Vagina (tissue), 2 donors: Measurements from ENCODE around the gene PTMS. TPM values are rescaled to one million over a fixed set of nuclear protein-coding genes. Genes with fewer than 3 reads are reported as not detected.

Experiments used
- DNase-seq, 2 donors: peaks; one replicate each; pipeline ENCODE4 v3.0.0-alpha.2; 2017; ENCODE audit errors: extremely low spot score in 2 of 2
- H3K27ac ChIP-seq: fragments of 200-600 bp; sonication (generic); one replicate; pipeline ENCODE4 v1.5.1; 2019
- H3K27me3 ChIP-seq: fragments of 200-600 bp; sonication (generic); one replicate; pipeline ENCODE4 v1.5.1; 2019
- H3K36me3 ChIP-seq, 2 donors: fragments of 200-600 bp; sonication (generic); one replicate each; pipeline ENCODE4 v1.5.1; 2017 to 2019
- H3K4me1 ChIP-seq: fragments of 200-600 bp; sonication (generic); one replicate; pipeline ENCODE4 v1.5.1; 2019
- H3K4me3 ChIP-seq, 2 donors: fragments of 200-600 bp; sonication (generic); 1 replicate in 1 of 2; 2 replicates in 1 of 2; pipeline ENCODE4 v1.5.1; 2016 to 2019
- H3K9me3 ChIP-seq: fragments of 200-600 bp; sonication (generic); one replicate; pipeline ENCODE4 v1.5.1; 2019
- CTCF ChIP-seq, 3 experiments: fragments of 450-650 bp in 2 of 3; fragments of 200-600 bp in 1 of 3; sonication (generic) in 1 of 3; IDR thresholded peaks; one replicate each; pipeline ENCODE4 v1.5.1; 2017 to 2019; ENCODE audit warnings: antibody characterized with exemption in 3 of 3, mild to moderate bottlenecking in 2 of 3, moderate library complexity in 2 of 3
- POLR2A ChIP-seq, 2 donors: fragments of 450-650 bp; IDR thresholded peaks; one replicate each; pipeline ENCODE4 v1.6.1; 2017; ENCODE audit warnings: antibody characterized with exemption in 2 of 2, mild to moderate bottlenecking in 2 of 2, moderate library complexity in 2 of 2
- POLR2AphosphoS5 ChIP-seq, 2 donors: sonication (generic); formaldehyde crosslinking; IDR thresholded peaks; one replicate each; pipeline ENCODE4 v1.9.0; 2017; ENCODE audit warnings: antibody characterized with exemption in 2 of 2, mild to moderate bottlenecking in 2 of 2, low read depth in 1 of 2; ENCODE audit not compliant: insufficient read depth in 1 of 2
- intact Hi-C: fragments of 100-400 bp; cut with DNase I; formaldehyde crosslinking; loops from one replicate; pipeline ENCODE4 v1.15.1; 2023
- total RNA-seq: library from RNA; depleted of rRNA; stranded (reverse); fragments of >200 nt; gene quantifications from one replicate; pipeline ENCODE4 v1.2.3, GENCODE V29; 2016

Gene PTMS
- total RNA-seq, 1 donor from 2014 or later, result 132 TPM

DNA sequence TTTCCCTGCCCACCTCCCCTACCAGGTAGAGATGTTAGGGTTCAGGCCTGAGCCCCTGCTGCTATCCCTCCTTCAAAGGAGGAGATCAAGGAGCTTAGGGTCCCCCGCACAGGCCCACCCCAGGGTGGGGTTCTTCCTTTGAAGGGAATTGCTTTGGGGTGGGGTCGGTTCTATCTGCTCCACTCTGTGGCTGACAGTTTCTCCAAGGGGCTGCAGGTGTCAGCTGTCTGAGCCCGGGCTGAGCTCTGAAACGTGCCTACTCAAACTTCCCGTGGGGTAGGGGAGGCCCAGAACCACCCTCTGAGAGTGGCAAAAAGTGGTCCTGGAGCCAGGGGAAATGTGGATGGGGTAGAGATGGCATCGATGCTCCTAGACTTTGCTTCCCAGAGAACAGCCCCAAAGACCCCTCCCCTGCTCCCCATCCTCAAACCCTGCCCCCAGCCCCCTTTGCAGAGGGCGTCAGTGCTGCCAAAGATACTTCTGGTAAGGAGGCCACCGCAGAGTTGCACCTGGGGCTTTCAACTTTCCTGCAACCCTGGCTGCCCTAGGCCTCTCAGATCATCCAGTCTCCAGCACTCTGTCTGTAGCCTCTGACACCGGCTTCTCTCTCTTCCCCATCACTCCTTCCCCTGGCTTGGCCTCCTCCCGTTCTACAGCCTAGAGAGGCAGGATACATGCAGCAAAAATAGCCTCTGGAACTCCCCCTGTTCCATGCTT, 16.8 kb downstream of the PTMS start:
- intact Hi-C loops, result no loop called here

GRCh38 chr12:6783828-6784227, 17.7 kb downstream of the PTMS start:
- Histone ChIP-seq H3K4me3 (no peak overlapping the region), H3K9me3 (no peaks in the 10 kb centered on the region), H3K36me3 (no peaks in the 10 kb centered on the region), H3K27me3 (no peaks in the 10 kb centered on the region), H3K4me1 (no peaks in the 10 kb centered on the region), H3K27ac (no peak overlapping the region)
- no peak for TF ChIP-seq POLR2AphosphoS5 (IDR thresholded peaks at IDR 0.05; ENCODE audit: insufficient read depth in 1 of 2, low read depth in 1 of 2)
- no peak for TF ChIP-seq CTCF (IDR thresholded peaks at IDR 0.05)
- no peak for TF ChIP-seq POLR2A (IDR thresholded peaks at IDR 0.05)
- intact Hi-C loops, result no loop called here
- DNase-seq, result no peak

More for the DNA sequence above, 16.8 kb downstream of the PTMS start:
- Histone ChIP-seq H3K36me3 (no peaks in the 10 kb centered on the region), H3K4me1 (peaks cover 7% of the 10 kb centered on the region), H3K27me3 (no peaks in the 10 kb centered on the region), H3K27ac (no peak overlapping the region), H3K4me3 (no peak overlapping the region), H3K9me3 (no peaks in the 10 kb centered on the region)
- no peak for TF ChIP-seq POLR2AphosphoS5 (IDR thresholded peaks at IDR 0.05; ENCODE audit: insufficient read depth in 1 of 2, low read depth in 1 of 2)
- no peak for TF ChIP-seq CTCF (IDR thresholded peaks at IDR 0.05)
- TF ChIP-seq POLR2A (IDR thresholded peaks at IDR 0.05), result no peak
- no peak for DNase-seq

DNA sequence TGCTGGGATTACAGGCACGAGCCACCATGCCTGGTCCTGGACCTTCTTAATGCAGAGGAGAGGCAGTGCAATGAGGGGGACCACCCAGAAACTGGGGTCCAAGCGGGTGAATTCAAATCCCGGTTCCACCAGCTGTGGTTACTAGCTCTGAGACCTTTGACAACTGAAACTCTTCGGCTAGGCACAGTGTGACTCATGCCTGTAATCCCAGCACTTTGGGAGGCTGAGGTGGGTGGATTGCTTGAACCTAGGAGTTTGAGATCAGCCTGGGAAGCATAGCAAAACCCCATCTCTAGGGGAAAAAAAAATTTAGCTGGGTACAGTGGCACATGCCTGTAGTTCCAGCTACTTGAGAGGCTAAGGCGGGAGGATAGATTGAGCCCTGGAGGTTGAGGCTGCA, 18.1 kb downstream of the PTMS start:
- intact Hi-C loops, result no loop called here
- no peaks in the 10 kb centered on the region for H3K4me1 ChIP-seq

DNA sequence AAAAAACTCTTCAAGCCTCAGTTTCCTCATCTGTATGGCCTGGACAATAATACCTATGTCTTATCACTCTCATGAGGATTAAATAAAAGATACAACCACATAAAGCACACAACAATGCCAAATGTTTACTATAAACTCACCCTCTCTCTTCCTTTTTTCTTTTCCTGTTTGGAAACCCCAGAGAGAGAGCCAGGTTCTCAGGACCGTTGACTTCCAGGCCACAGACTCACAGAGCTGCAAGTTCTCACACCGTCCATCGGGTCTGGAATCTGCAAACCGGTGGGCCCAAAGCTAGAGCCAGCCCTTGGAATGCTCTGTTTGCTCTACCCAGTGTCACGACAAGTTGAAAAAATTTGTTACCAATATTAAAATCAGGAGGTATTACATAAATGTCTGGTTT, 18.6 kb downstream of the PTMS start:
- no peaks in the 10 kb centered on the region for H3K27me3 ChIP-seq
- no peaks in the 10 kb centered on the region for H3K9me3 ChIP-seq
- no peak for TF ChIP-seq POLR2A (IDR thresholded peaks at IDR 0.05)
- no peak for TF ChIP-seq POLR2AphosphoS5 (IDR thresholded peaks at IDR 0.05; ENCODE audit: insufficient read depth in 1 of 2, low read depth in 1 of 2)
- no peak for TF ChIP-seq CTCF (IDR thresholded peaks at IDR 0.05)
- H3K4me3 ChIP-seq, result no peak overlapping the region
- DNase-seq, result no peak
- H3K4me1 ChIP-seq, result no peaks in the 10 kb centered on the region
- no peak overlapping the region for H3K27ac ChIP-seq
- H3K36me3 ChIP-seq, result no peaks in the 10 kb centered on the region
- intact Hi-C loops, result no loop called here

More for the DNA sequence above, 18.1 kb downstream of the PTMS start:
- no peaks in the 10 kb centered on the region for H3K9me3 ChIP-seq
- TF ChIP-seq POLR2A (IDR thresholded peaks at IDR 0.05) (no peak), POLR2AphosphoS5 (IDR thresholded peaks at IDR 0.05; ENCODE audit: insufficient read depth in 1 of 2, low read depth in 1 of 2) (no peak), CTCF (IDR thresholded peaks at IDR 0.05) (no peak)
- no peak for DNase-seq
- no peak overlapping the region for H3K4me3 ChIP-seq
- no peak overlapping the region for H3K27ac ChIP-seq
- no peaks in the 10 kb centered on the region for H3K36me3 ChIP-seq
- no peaks in the 10 kb centered on the region for H3K27me3 ChIP-seq

DNA sequence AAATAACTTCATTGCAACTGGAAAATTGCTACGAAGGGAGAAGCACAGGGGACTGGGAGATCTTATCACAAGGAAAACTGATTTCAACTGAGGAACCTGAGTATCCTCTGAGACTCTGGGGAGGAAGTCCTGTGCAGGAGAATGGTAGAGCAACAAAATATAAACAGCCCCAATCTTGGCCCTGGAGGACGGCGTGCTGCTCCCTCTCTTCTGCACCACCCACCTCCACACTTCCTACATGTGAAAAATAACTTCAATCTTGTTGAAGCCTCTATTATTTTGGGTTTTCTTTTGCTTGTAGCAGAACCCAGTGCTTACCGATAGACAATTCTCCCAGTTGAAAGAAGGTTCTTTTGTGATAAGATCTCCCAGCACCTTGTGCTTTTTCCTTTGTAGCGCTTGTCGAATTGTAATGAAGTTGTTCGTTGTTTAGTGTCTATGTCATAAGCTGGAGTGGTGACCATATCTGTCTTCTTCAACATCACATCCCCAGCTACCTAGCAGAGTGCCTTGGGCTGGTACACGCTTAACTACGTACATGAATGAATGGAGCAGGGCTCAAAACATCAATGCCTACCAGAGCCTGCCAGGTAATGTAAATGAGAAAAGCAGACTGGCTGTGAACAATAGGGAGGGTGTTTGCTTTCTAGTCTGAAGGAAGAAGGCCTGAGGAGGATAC, 20.4 kb downstream of the PTMS start:
- Histone ChIP-seq H3K9me3 (no peaks in the 10 kb centered on the region), H3K27me3 (no peaks in the 10 kb centered on the region), H3K27ac (no peak overlapping the region), H3K36me3 (no peaks in the 10 kb centered on the region), H3K4me3 (no peak overlapping the region), H3K4me1 (no peaks in the 10 kb centered on the region)
- intact Hi-C loops, result no loop called here
- no peak for DNase-seq
- TF ChIP-seq POLR2A (IDR thresholded peaks at IDR 0.05) (no peak), CTCF (IDR thresholded peaks at IDR 0.05) (no peak)
